HEK293T (cell line): ENCODE results near the gene BLVRB.
A peak's percentile ranks its signal among the peaks of the same experiment; 100 is the strongest.
"Not testable (repeated sequence)": the region's sequence is repeated elsewhere in the genome, so short reads cannot be mapped to it uniquely, and the experiment has no call there.

Source experiments
- CTCF ChIA-PET: fragments of 350-600 bp; formaldehyde crosslinking; extraction: SDS; loops from one replicate; lab custom pipeline; 2021; ENCODE audit warnings: antibody characterized with exemption, inconsistent platforms; lab: Yijun Ruan, JAX
- POLR2A ChIA-PET: fragments of 350-600 bp; formaldehyde crosslinking; extraction: SDS; loops from one replicate; lab custom pipeline; 2020; ENCODE audit warnings: antibody characterized with exemption, inconsistent platforms; lab: Yijun Ruan, JAX
- DNase-seq: peaks from one replicate; pipeline ENCODE4 v3.0.0; 2012; ENCODE audit warnings: mixed read lengths; ENCODE audit errors: extremely low spot score
- ARNT ChIP-seq: fragments of 450-650 bp; IDR thresholded peaks from 2 replicates; pipeline ENCODE4 v1.6.1; 2017; ENCODE audit warnings: mild to moderate bottlenecking
- BHLHE40 ChIP-seq: fragments of 450-650 bp; IDR thresholded peaks from 2 replicates; pipeline ENCODE4 v1.6.1; 2016; ENCODE audit warnings: mild to moderate bottlenecking, moderate library complexity, borderline replicate concordance
- CTBP1 ChIP-seq: fragments of 450-650 bp; IDR thresholded peaks from 2 replicates; pipeline ENCODE4 v1.6.1; 2016; ENCODE audit warnings: borderline replicate concordance
- ELF4 ChIP-seq: fragments of 450-650 bp; IDR thresholded peaks from 2 replicates; pipeline ENCODE4 v1.6.1; 2017; ENCODE audit warnings: antibody characterized with exemption
- FOXA1 ChIP-seq: fragments of 450-650 bp; IDR thresholded peaks from 2 replicates; pipeline ENCODE4 v1.6.1; 2016; ENCODE audit warnings: mild to moderate bottlenecking
- FOXK2 ChIP-seq: fragments of 450-650 bp; IDR thresholded peaks from 2 replicates; pipeline ENCODE4 v1.6.1; 2016; ENCODE audit warnings: mild to moderate bottlenecking
- FOXM1 ChIP-seq: fragments of 450-650 bp; IDR thresholded peaks from 2 replicates; pipeline ENCODE4 v1.6.1; 2017; ENCODE audit warnings: mild to moderate bottlenecking, borderline replicate concordance
- HDGF ChIP-seq: fragments of 450-650 bp; IDR thresholded peaks from 2 replicates; pipeline ENCODE4 v1.6.1; 2017; ENCODE audit warnings: antibody characterized with exemption, borderline replicate concordance
- L3MBTL2 ChIP-seq: fragments of 450-650 bp; conservative IDR thresholded peaks from 2 replicates; pipeline ENCODE4 v1.6.1; 2016; ENCODE audit warnings: mild to moderate bottlenecking
- LEF1 ChIP-seq: fragments of 450-650 bp; IDR thresholded peaks from 2 replicates; pipeline ENCODE4 v1.6.1; 2017; ENCODE audit warnings: mild to moderate bottlenecking, borderline replicate concordance
- NFRKB ChIP-seq: fragments of 450-650 bp; IDR thresholded peaks from 2 replicates; pipeline ENCODE4 v1.6.1; 2016; ENCODE audit warnings: mild to moderate bottlenecking, moderate library complexity
- PKNOX1 ChIP-seq: fragments of 450-650 bp; IDR thresholded peaks from 2 replicates; pipeline ENCODE4 v1.6.1; 2016
- SP1 ChIP-seq: fragments of 450-650 bp; IDR thresholded peaks from 2 replicates; pipeline ENCODE4 v1.6.1; 2017
- SUZ12 ChIP-seq: fragments of 450-650 bp; IDR thresholded peaks from 2 replicates; pipeline ENCODE4 v1.6.1; 2016; ENCODE audit warnings: mild to moderate bottlenecking
- TARDBP ChIP-seq: fragments of 450-650 bp; IDR thresholded peaks from 2 replicates; pipeline ENCODE4 v1.6.1; 2016
- ZNF384 ChIP-seq: fragments of 450-650 bp; IDR thresholded peaks from 2 replicates; pipeline ENCODE4 v1.6.1; 2016

The BLVRB gene

GRCh38 chr19:40411958-40412499 lies 53.5 kb downstream of the BLVRB start:
- ChIA-PET POLR2A (interaction anchor here (2.5 kb wide), 1 partner anchor 9 kb away, joined by 12 read pairs; no protein-coding TSS in a partner anchor), CTCF (no interaction called here)
- no peak for DNase-seq
- TF ChIP-seq FOXK2 (no peak), CTBP1 (no peak), FOXA1 (no peak), TARDBP (no peak), HDGF (no peak), NFRKB (no peak), PKNOX1 (no peak), ELF4 (no peak), LEF1 (no peak), SP1 (no peak), FOXM1 (no peak), ARNT (no peak), SUZ12 (no peak), ZNF384 (no peak), L3MBTL2 (no peak), BHLHE40 (no peak)

GRCh38 chr19:40411125-40411842 lies 54.3 kb downstream of the BLVRB start:
- CTCF ChIA-PET, result interaction anchor here (1.2 kb wide), 1 partner anchor 9 kb away, joined by 6 read pairs; no protein-coding TSS in a partner anchor

GRCh38 chr19:40410030-40410389 lies 55.5 kb downstream of the BLVRB start:
- CTCF ChIA-PET, result no interaction called here

More at GRCh38 chr19:40411125-40411842, 54.3 kb downstream of the BLVRB start:
- no peak for DNase-seq
- POLR2A ChIA-PET, result interaction anchor here (1.5 to 2.5 kb wide), 2 partner anchors 9 to 22 kb away, joined by 4 to 12 read pairs; no protein-coding TSS in a partner anchor
- TF ChIP-seq BHLHE40 (no peak), L3MBTL2 (no peak), CTBP1 (no peak), ZNF384 (no peak), SP1 (no peak), ELF4 (no peak), HDGF (no peak), SUZ12 (no peak), FOXM1 (no peak)

GRCh38 chr19:40408598-40408925 lies 57.0 kb downstream of the BLVRB start:
- ChIA-PET CTCF (interaction anchor here (0.8 kb wide), 1 partner anchor 12 kb away, joined by 3 read pairs; no protein-coding TSS in a partner anchor), POLR2A (interaction anchor here (1.6 to 1.7 kb wide), 2 partner anchors 12 to 34 kb away, joined by 6 to 7 read pairs; no protein-coding TSS in a partner anchor)

More at GRCh38 chr19:40410030-40410389, 55.5 kb downstream of the BLVRB start:
- no peak for DNase-seq
- POLR2A ChIA-PET, result interaction anchor here (1.6 to 2.5 kb wide), 2 partner anchors 11 to 33 kb away, joined by 7 to 12 read pairs; no protein-coding TSS in a partner anchor
- no peak for TF ChIP-seq ARNT

GRCh38 chr19:40407714-40408597 lies 57.6 kb downstream of the BLVRB start:
- POLR2A ChIA-PET, result interaction anchor here (1.0 to 1.7 kb wide), 2 partner anchors 13 to 35 kb away, joined by 4 to 6 read pairs; no protein-coding TSS in a partner anchor
- no peak for DNase-seq
- CTCF ChIA-PET, result interaction anchor here (0.8 kb wide), 1 partner anchor 13 kb away, joined by 3 read pairs; no protein-coding TSS in a partner anchor
- TF ChIP-seq SP1 (no peak), PKNOX1 (no peak)

More at GRCh38 chr19:40408598-40408925, 57.0 kb downstream of the BLVRB start:
- not testable (repeated sequence) for DNase-seq

- ChIA-PET CTCF (no interaction called here), POLR2A (interaction anchor here (0.9 to 2.2 kb wide), 7 partner anchors 16 to 55 kb away, joined by 3 to 17 read pairs (median 4); partner anchors contain the start of genes C19orf47, PLD3 and SERTAD1)
- peak; percentile 96 for DNase-seq
- TF ChIP-seq NFRKB (no peak), L3MBTL2 (peak; percentile 65)
Observed at GRCh38 chr19:40403262-40403984, 62.1 kb downstream of the BLVRB start.
